RPMI7951 (cell line): ENCODE measurements around the gene CAV1. TPM values are rescaled to one million over a fixed set of nuclear protein-coding genes. Genes with fewer than 3 reads are reported as not detected.

ENCODE experiments used
- total RNA-seq: library from RNA; depleted of rRNA; stranded (reverse); fragments of >200 nt; shearing (Covaris generic); gene quantifications from 2 replicates; pipeline ENCODE4 v1.2.3, GENCODE V29; 2014; rRNA removed

The CAV1 gene
- total RNA-seq, 1 experiment from 2014 or later = 313 TPM

Other genes with a start within 250 kb of the CAV1 start
- gene CAV2, start 25.3 kb upstream of the CAV1 start, total RNA-seq = 74.9 and 109 TPM in 2 replicates
- 52.7 and 62.1 TPM in 2 replicates for gene MET, start 147.2 kb downstream of the CAV1 start, total RNA-seq